Astrocyte (in vitro differentiated cells and primary cell): ENCODE results near the gene PDK3. TPM values are rescaled to one million over a fixed set of nuclear protein-coding genes. Genes with fewer than 3 reads are reported as not detected.

ENCODE experiments used
- DNase-seq: peaks from one replicate; pipeline ENCODE4 v3.0.0-alpha.2; 2010; ENCODE audit warnings: low read depth
- FAIRE-seq: peaks from 2 replicates; lab custom pipeline; 2011; peaks lifted over from hg19 to GRCh38; lab: Jason Lieb, UNC
- H2AFZ ChIP-seq: 2 replicates; pipeline ENCODE4 v1.6.0; 2012; ENCODE audit warnings: low read depth, low read length, inconsistent platforms
- H3K27ac ChIP-seq: 2 replicates; pipeline ENCODE4 v1.5.1; 2011; ENCODE audit warnings: low read depth, low read length, inconsistent platforms
- H3K27me3 ChIP-seq: 2 replicates; pipeline ENCODE4 v1.6.0; 2011; ENCODE audit warnings: low read length, inconsistent platforms; ENCODE audit not compliant: insufficient read depth
- H3K36me3 ChIP-seq: 2 replicates; pipeline ENCODE4 v1.5.1; 2011; ENCODE audit warnings: low read length, inconsistent platforms; ENCODE audit not compliant: insufficient read depth
- H3K4me1 ChIP-seq: 2 replicates; pipeline ENCODE4 v1.5.1; 2011; ENCODE audit warnings: low read length, inconsistent platforms; ENCODE audit not compliant: insufficient read depth
- H3K4me2 ChIP-seq: 2 replicates; pipeline ENCODE4 v1.6.0; 2012; ENCODE audit warnings: low read length, inconsistent platforms
- H3K4me3 ChIP-seq: 2 replicates; pipeline ENCODE4 v1.5.1; 2011; ENCODE audit warnings: low read depth, mild to moderate bottlenecking, low read length, inconsistent platforms; ENCODE audit not compliant: insufficient read depth
- H3K79me2 ChIP-seq: 2 replicates; pipeline ENCODE4 v1.6.0; 2012; ENCODE audit warnings: mild to moderate bottlenecking, low read length, inconsistent platforms; ENCODE audit not compliant: insufficient read depth
- H3K9ac ChIP-seq: 2 replicates; pipeline ENCODE4 v1.6.0; 2012; ENCODE audit warnings: mild to moderate bottlenecking, low read length, inconsistent platforms
- H3K9me3 ChIP-seq: 2 replicates; pipeline ENCODE4 v1.5.1; 2012; ENCODE audit warnings: low read depth, mild to moderate bottlenecking, low read length, inconsistent platforms; ENCODE audit not compliant: insufficient read depth
- H4K20me1 ChIP-seq: 2 replicates; pipeline ENCODE4 v1.6.0; 2012; ENCODE audit warnings: low read length, inconsistent platforms; ENCODE audit not compliant: insufficient read depth
- H3K27ac Mint-ChIP-seq: one replicate; pipeline ENCODE4 v1.8.0; 2021; ENCODE audit warnings: mild to moderate bottlenecking, mixed read lengths; ENCODE audit not compliant: unreplicated experiment
- H3K27me3 Mint-ChIP-seq: one replicate; pipeline ENCODE4 v1.8.0; 2021; ENCODE audit warnings: low read depth, mixed read lengths; ENCODE audit not compliant: unreplicated experiment
- H3K36me3 Mint-ChIP-seq: one replicate; pipeline ENCODE4 v1.8.0; 2021; ENCODE audit warnings: low read depth, mixed read lengths; ENCODE audit not compliant: unreplicated experiment
- H3K4me1 Mint-ChIP-seq: one replicate; pipeline ENCODE4 v1.8.0; 2021; ENCODE audit warnings: low read depth, mixed read lengths; ENCODE audit not compliant: unreplicated experiment
- H3K4me3 Mint-ChIP-seq: one replicate; pipeline ENCODE4 v1.8.0; 2021; ENCODE audit warnings: mild to moderate bottlenecking, moderate library complexity, mixed read lengths; ENCODE audit not compliant: unreplicated experiment
- H3K9me3 Mint-ChIP-seq: one replicate; pipeline ENCODE4 v1.8.0; 2021; ENCODE audit warnings: mild to moderate bottlenecking, mixed read lengths; ENCODE audit not compliant: unreplicated experiment
- CTCF ChIP-seq: IDR thresholded peaks from 2 replicates; pipeline ENCODE4 v1.5.1; 2011; ENCODE audit warnings: low read depth, mild to moderate bottlenecking, inconsistent platforms, low read length, moderate library complexity; ENCODE audit not compliant: insufficient read depth
- EZH2 ChIP-seq: IDR thresholded peaks from 2 replicates; pipeline ENCODE4 v1.6.1; 2012; ENCODE audit warnings: mild to moderate bottlenecking, low read length, inconsistent platforms; ENCODE audit not compliant: insufficient read depth
- total RNA-seq: library from RNA; stranded (reverse); gene quantifications from 2 replicates; pipeline ENCODE4 v1.2.1, GENCODE V29; 2021

PDK3 gene
- total RNA-seq, 1 donor from 2014 or later = 4.6 TPM

DNA sequence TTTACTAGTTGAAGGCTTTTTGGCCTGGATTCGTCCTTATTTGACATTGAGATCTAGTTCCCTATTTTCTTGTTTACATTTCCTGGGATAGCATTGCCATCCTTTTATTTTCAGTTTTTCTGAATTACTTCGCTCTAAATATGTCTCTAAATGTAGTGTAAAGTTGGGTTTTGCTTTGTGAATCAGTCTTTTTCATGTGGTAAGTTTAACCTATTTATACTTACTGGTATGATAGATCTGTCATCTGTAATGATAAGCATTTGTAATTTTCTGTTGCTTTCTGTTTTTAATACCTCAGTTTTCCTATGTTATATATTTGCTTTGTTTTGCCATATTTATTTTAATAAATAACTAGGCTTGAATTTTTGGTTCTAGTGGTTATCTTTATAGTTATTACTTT is 6.7 kb downstream of the PDK3 start:
- no peaks in the 10 kb centered on the region for H3K36me3 Mint-ChIP-seq
- DNase-seq (no peak), FAIRE-seq (no peak)
- Histone ChIP-seq H3K79me2 (no peaks in the 10 kb centered on the region), H2AFZ (no peak overlapping the region), H3K4me1 (no peaks in the 10 kb centered on the region), H3K9ac (no peak overlapping the region), H3K27me3 (no peaks in the 10 kb centered on the region), H4K20me1 (no peaks in the 10 kb centered on the region), H3K27ac (no peak overlapping the region), H3K4me3 (no peak overlapping the region), H3K4me2 (no peak overlapping the region), H3K9me3 (no peaks in the 10 kb centered on the region), H3K36me3 (no peaks in the 10 kb centered on the region)
- peaks cover 1% of the 10 kb centered on the region for H3K4me1 Mint-ChIP-seq
- no peaks in the 10 kb centered on the region for H3K27me3 Mint-ChIP-seq
- TF ChIP-seq CTCF = no peak
- no peak for TF ChIP-seq EZH2
- H3K27ac Mint-ChIP-seq = no peak overlapping the region
- no peak overlapping the region for H3K4me3 Mint-ChIP-seq
- H3K9me3 Mint-ChIP-seq = no peaks in the 10 kb centered on the region

- Histone ChIP-seq H3K36me3 (no peaks in the 10 kb centered on the region), H3K27ac (no peak overlapping the region), H3K9ac (no peak overlapping the region), H3K4me1 (no peaks in the 10 kb centered on the region), H3K27me3 (no peaks in the 10 kb centered on the region), H3K4me2 (no peak overlapping the region), H3K9me3 (no peaks in the 10 kb centered on the region), H4K20me1 (no peaks in the 10 kb centered on the region), H3K4me3 (no peak overlapping the region), H2AFZ (no peak overlapping the region), H3K79me2 (no peaks in the 10 kb centered on the region)
- no peaks in the 10 kb centered on the region for H3K9me3 Mint-ChIP-seq
- no peaks in the 10 kb centered on the region for H3K27me3 Mint-ChIP-seq
- no peak overlapping the region for H3K27ac Mint-ChIP-seq
- FAIRE-seq = no peak
- DNase-seq = no peak
- peaks cover 1% of the 10 kb centered on the region for H3K4me1 Mint-ChIP-seq
- no peaks in the 10 kb centered on the region for H3K36me3 Mint-ChIP-seq
- TF ChIP-seq EZH2 (no peak), CTCF (no peak)
- H3K4me3 Mint-ChIP-seq = no peak overlapping the region
Observed at GRCh38 chrX:24475480-24475879, 10.4 kb downstream of the PDK3 start.

DNA sequence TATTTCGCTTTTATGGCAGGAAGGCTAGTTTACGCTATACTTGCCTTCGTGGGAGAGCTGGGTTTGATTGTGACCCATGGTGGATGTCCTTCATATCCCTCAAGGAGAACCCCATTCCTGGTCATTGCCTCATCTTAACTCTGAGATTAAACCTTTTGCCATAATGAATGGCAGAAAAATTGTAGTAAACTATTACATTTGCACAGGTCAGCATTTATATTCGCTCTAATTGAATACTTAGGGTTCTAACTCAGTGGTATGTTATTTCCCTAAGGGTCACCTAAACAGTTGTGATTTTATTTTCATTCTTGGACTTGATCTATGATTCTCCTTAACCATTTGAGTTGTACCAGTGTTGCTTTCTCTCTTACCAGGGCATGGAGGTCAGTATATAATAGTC is 13.4 kb downstream of the PDK3 start:
- no peaks in the 10 kb centered on the region for H3K79me2 ChIP-seq
- H3K9ac ChIP-seq = no peak overlapping the region
- no peaks in the 10 kb centered on the region for H3K4me1 ChIP-seq
- H3K27ac ChIP-seq = no peak overlapping the region
- no peak for FAIRE-seq
- H3K27me3 ChIP-seq = no peaks in the 10 kb centered on the region
- no peak overlapping the region for H3K4me2 ChIP-seq
- no peak overlapping the region for H2AFZ ChIP-seq
- no peaks in the 10 kb centered on the region for H3K36me3 Mint-ChIP-seq
- H3K27ac Mint-ChIP-seq = no peak overlapping the region
- peaks cover 1% of the 10 kb centered on the region for H3K4me1 Mint-ChIP-seq
- no peak for DNase-seq
- H4K20me1 ChIP-seq = no peaks in the 10 kb centered on the region
- no peak overlapping the region for H3K4me3 ChIP-seq
- no peaks in the 10 kb centered on the region for H3K36me3 ChIP-seq
- no peak overlapping the region for H3K4me3 Mint-ChIP-seq
- H3K9me3 ChIP-seq = no peaks in the 10 kb centered on the region
- no peaks in the 10 kb centered on the region for H3K27me3 Mint-ChIP-seq
- no peaks in the 10 kb centered on the region for H3K9me3 Mint-ChIP-seq
- TF ChIP-seq EZH2 (no peak), CTCF (no peak)
